ENCODE results near the gene ADAD2. TPM values are rescaled to one million over a fixed set of nuclear protein-coding genes. Genes with fewer than 3 reads are reported as not detected.
A peak's percentile ranks its signal among the peaks of the same experiment; 100 is the strongest.

Gene ADAD2
- total RNA-seq, 1 donor from 2014 or later: 0.24 TPM

DNA sequence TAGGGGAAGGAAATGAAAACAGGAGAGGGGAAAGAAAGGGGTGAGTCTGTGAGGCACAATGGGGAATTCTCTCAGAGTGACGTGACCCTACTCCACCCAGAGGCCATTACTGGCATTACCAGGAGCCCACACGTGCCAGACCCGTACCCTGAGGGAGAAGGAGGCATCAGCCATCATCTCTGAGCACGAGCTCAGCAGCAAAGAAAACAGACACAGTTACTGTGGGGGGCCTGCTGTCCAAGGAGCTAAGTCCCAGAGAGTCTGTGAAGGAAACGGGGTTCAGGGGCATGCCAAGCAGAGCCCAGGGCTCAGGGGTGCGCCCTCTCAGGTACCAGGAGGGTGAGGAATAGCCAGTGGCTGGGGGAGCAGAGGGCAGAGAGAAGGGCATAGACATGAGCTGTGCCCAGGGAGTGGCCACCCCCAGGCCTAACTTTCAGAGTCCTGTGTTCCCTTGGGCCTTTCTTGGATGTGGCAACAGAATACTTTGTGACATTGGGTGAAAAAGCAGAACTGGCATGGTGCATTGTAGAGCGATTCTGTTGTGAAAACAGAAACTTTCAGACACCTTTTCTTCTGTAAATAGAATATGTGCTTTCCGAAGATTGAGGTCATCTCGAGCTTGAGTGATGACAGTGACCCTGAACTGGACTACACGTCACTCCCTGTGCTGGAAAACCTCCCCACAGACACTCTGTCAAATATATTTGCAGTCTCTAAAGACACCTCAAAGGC is 15.4 kb upstream of the ADAD2 start:
- intact Hi-C loops (cut with DNase I): loop anchor here (5.0 kb wide), 1 partner anchor 218 kb away; no protein-coding TSS in a partner anchor

DNA sequence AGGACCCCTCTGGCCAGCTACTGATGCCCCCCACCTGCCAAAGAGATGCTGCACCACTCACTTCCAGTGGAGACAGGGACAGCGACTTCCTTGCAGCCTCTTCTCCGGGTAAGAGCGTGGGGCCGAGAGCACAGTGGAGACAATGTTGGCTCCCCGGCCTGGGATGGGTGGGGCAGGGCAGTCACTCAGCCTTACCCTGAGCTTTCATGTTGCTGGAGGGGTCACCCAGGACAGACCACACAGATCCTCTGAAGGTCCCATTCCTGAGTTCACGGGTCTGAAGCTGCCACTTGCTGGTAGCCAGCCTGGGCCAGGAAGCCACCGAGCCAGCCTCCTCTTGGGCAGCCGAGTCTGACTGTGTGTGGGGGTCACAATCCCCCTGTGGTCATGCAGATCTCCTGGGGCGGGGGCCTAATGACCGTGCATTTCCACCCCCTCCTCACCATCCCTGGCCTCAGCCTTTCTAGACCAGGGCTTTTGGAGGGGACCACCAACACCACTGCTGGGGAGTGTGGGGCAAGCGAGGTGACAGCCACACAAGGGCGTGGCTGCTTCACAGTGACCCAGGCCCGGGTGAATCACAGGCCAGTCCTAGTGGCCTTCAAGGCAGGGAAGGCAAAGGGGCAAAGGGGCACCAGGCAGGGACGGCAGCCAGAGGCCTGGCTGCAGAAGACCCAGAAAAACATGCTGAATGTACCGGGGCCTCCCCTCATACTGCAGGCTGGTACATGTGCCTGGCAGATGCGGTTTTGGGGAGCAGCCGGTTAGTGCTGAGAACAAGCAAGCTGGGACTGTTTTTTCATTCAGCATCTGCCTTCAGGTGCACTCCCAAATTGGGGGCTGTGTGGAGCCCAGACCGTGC is 14.5 kb upstream of the ADAD2 start:
- intact Hi-C loops (cut with DNase I): loop anchor here (5.0 kb wide), 1 partner anchor 219 kb away; no protein-coding TSS in a partner anchor
- DNase-seq (ENCODE audit: low spot score): peak; percentile 63

More for the DNA sequence above, 15.4 kb upstream of the ADAD2 start:
- DNase-seq (ENCODE audit: low spot score): no peak

DNA sequence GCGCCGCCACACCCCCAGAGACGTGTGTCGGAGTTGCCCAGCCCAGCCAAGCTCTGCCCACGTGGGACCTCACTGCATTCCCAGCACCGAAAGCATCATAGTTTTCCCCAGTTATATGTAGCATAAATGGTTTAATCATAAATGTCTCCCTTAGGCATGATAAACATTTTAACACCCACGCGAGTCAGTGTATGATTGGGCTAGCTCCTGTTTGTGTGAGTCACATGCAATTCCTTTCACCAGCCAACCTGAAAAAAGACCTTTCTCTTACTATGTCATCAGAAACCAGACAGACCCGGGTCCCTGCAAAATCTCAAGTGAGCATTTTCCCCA is 13.2 kb upstream of the ADAD2 start:
- intact Hi-C loops (cut with DNase I): loop anchor here (5.0 kb wide), 1 partner anchor 220 kb away; no protein-coding TSS in a partner anchor
- peak; percentile 38 for DNase-seq (ENCODE audit: low spot score)

DNA sequence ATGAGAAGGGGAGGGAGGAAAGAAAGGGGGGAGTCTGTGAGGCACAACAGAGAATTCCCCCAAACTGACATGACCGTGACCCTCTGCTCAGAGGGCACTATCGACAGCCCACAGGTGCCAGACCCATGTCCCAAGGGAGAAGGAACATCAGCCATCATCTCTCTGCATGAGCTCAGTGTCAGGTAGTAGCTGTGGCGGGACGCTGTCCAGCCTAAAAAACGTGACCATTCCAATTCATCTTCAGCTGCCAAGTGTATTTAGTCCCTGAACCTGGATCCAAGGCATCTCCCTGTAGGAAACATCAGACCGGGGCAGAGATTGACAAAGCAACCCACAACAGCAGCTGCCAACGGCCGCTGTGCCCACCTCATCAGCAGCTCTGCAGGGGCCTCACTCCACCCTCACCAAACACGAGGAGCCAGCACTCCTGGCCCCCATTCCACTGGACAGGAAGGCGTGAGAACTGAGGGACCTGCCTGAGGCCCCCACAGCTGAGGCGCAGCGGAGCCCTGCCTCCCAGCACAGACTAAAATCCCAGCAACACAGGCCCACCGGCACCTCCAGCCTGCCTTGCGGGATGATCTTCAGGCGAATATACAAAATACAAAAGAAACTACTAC is 12.7 kb upstream of the ADAD2 start:
- intact Hi-C loops (cut with DNase I): loop anchor here (5.0 kb wide), 1 partner anchor 221 kb away; no protein-coding TSS in a partner anchor
- DNase-seq (ENCODE audit: low spot score): peak; percentile 63

DNA sequence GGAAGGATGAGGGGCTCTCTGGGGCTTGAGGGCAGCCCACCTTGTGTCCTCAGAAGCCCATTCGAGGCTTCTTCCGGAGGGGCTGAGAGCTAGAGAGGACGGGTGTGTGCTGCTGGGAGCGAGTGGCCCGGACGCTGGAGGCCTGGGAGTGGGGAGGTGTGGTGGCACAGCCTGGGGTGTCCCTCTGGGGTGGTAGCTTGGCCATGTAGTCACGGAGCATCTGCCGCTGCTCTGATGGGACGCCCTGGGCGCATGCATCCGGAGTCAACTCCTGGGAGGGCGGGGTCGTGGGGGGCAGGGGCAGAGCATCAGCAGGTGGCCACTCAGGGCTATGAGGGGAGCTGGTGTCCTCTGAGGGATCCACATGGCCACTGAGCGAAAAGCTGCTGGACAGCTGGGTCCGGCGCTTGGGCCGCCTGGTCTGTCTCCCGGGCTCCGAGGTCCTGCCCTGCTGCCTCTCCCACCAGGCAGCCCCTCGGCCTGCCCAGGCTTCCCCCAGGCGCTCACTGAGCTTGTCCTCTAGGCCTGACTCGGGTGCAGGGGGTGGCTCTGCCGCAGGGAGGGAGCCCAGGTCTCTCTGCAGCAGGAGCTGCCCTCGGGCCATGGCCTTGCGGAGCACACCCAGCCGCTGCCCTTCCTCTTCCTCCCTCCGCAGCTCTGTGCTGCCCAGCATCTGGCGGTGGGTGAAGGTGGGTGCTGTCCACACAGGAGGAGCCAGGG is 11.9 kb upstream of the ADAD2 start:
- DNase-seq (ENCODE audit: low spot score): no peak
- intact Hi-C loops (cut with DNase I): loop anchor here (5.0 kb wide), 1 partner anchor 222 kb away; no protein-coding TSS in a partner anchor

DNA sequence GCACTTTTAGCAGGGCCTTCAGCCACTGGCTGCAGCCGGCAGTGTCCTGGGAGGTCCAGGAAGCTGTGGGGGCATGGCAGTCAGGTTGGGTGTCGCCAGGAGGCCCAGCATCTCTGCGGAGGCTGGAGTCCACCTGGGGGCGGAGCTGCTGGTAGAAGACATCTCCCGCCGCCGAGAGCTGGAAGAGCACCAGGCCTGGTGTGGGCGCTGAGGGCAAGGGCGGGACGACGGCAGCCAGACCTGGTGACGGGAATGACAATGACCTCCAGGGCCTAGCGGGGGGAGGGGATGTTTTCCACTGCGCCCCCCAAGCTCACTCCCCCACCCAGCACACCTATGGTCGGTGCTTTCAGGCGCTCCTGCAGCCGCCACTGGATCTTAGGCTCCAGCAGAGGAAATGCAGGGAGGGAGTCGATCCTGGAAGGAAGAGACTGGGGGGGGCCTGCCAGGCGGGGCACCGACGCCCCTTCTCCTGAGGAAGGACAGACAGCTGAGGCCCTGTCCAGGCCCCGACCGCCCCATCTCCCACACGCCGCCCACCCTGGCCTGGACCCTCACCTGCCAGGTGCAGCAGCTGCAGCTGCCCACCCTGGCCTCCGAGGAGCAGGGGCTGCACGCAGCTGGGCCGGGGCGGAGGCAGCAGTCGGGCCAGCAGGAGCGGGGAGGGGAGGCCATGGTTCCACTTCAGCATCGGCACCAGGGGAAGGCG is 11.2 kb upstream of the ADAD2 start:
- no peak for DNase-seq (ENCODE audit: low spot score)
- intact Hi-C loops (cut with DNase I): loop anchor here (5.0 to 10.0 kb wide), 4 partner anchors 32 to 305 kb away; partner anchors contain the start of genes DNAAF1 and HSDL1

GRCh38 chr16:84180519-84181140 is 10.3 kb upstream of the ADAD2 start:
- intact Hi-C loops (cut with DNase I): loop anchor here (5.0 to 10.0 kb wide), 3 partner anchors 33 to 304 kb away; partner anchors contain the start of genes DNAAF1 and HSDL1
- no peak for DNase-seq (ENCODE audit: low spot score)

DNA sequence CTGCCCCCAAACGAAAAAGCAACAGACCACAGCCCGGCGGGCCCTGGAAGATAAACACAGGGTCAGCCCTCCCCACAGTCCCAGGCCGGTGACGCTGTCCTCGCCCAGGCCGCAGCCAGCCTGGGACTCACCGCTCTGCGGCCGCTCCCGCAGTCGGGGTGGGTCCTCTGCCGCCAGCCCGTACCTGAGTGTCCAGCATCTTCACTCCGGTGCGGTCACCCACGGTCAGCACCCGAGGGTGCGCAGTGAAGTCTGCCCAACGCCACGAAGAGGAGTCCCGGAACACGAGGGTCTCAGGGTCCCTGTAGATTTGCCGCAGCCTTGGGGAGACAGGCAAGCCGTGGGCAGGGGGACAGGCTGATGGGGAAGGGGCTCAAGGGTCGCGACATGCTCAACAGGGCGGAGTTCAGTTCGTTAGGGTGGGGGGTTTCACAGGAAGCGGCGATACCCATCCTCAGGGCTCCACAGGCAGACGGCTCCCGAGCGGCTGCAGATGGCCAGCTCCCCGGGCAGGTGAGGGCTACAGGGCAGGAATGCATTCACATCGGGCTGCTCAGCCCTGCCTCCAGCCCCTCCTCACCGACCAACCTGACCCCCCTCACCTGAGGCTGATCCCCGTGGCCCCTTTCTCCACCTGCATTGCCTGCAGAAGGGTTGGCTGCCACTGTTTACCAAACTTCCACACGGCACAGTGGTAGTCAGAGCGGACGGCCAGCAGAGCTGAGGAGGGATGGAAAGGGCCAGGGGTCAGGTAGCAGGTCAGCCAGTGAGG is 9.6 kb upstream of the ADAD2 start:
- intact Hi-C loops (cut with DNase I): loop anchor here (5.0 to 10.0 kb wide), 3 partner anchors 34 to 303 kb away; partner anchors contain the start of genes DNAAF1 and HSDL1
- DNase-seq (ENCODE audit: low spot score): peak; percentile 49

DNA sequence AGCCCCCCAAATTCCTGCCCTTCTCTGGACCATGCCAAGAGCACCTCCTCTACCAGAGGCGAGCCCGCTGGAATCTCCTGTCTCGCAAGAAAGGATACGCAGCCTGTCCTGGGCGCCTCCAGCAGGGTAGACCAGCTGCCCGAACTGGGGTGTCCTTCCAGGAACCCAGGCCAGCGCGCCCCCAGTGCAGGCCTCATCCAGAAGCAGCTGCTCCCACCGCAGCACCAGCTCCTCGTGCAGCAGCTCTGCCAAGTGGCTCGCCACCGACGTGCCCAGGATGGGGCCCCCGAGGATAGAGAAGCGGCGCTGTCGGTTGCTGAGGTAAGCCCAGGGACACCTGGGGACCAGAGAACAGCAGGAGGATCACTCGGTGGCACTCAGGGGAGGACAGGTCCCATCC is 8.9 kb upstream of the ADAD2 start:
- DNase-seq (ENCODE audit: low spot score): peak; percentile 67
- intact Hi-C loops (cut with DNase I): loop anchor here (5.0 to 10.0 kb wide), 3 partner anchors 35 to 303 kb away; partner anchors contain the start of genes DNAAF1 and HSDL1

DNA sequence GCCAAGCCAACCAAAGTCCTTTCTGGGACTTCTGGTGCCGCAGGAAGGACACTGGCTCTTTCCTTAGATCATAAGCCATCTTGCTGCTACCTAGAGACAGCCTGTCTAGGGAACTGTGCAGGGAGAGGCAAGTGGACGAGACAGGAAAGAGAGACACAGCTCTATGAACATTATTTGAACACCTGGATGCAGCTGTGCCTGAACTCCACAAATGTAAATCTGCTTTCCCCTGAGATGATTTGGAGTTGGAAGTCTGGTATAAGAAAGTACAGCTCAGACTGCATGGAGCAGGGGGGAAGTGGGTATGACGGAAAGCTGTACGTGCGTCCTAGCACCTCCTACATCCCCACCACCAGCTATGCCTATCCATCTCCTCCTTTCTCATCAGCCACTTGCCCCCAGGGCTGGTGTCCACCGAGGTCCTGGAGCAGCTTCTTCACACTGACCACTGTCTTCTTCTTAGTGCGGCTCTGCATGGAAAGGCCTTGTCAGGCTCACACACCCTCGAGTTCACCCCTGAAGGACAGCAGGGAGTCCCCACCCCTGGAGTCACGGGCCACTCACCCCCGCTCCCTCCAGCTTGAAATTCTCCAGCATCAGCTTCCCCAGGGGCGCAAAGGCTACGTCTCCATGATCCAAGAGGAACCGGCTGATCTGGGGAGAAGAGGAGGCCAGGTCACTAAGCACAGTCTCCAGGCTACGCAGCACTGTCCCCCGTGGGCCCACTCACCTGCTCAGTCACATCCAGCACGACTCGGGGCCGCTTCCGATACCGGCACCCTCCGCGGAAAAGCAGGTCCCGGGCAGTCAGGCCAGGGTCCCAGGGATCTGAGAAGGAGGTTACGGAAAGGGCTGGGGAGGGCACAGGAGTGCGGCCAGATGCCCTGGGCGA is 8.0 kb upstream of the ADAD2 start:
- DNase-seq (ENCODE audit: low spot score): no peak
- intact Hi-C loops (cut with DNase I): loop anchor here (5.0 to 10.0 kb wide), 3 partner anchors 36 to 302 kb away; partner anchors contain the start of genes DNAAF1 and HSDL1

- intact Hi-C loops (cut with DNase I): loop anchor here (5.0 to 10.0 kb wide), 3 partner anchors 36 to 301 kb away; partner anchors contain the start of genes DNAAF1 and HSDL1
- DNase-seq (ENCODE audit: low spot score): no peak
These were observed 7.4 kb upstream of the ADAD2 start for GRCh38 chr16:84183572-84183875.

- no peak for DNase-seq (ENCODE audit: low spot score)
- intact Hi-C loops (cut with DNase I): loop anchor here (5.0 to 10.0 kb wide), 3 partner anchors 37 to 301 kb away; partner anchors contain the start of genes DNAAF1 and HSDL1
These were observed 6.9 kb upstream of the ADAD2 start for GRCh38 chr16:84183911-84184591.

DNA sequence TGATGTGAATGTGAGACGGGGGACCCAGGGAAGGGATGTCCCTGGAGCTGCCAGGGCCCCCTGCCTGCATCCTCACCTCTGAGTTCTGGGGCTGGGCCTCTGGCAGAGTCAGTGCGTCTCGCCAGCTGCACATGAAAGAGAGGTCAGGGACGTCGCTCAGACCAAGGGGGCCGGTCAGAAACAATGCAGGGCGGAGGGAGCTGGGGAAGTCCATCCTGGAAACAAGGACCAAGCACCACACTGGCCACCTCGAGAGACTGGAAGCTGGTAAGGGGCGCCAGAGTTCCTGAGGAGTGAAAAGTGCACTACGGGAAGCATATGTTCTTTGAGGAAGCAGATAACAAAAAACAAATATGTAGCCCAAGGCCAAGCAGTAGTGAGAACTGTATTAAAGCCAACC is 6.2 kb upstream of the ADAD2 start:
- no peak for DNase-seq (ENCODE audit: low spot score)
- intact Hi-C loops (cut with DNase I): loop anchor here (5.0 to 10.0 kb wide), 4 partner anchors 37 to 300 kb away; partner anchors contain the start of genes DNAAF1, HSDL1 and NECAB2

DNA sequence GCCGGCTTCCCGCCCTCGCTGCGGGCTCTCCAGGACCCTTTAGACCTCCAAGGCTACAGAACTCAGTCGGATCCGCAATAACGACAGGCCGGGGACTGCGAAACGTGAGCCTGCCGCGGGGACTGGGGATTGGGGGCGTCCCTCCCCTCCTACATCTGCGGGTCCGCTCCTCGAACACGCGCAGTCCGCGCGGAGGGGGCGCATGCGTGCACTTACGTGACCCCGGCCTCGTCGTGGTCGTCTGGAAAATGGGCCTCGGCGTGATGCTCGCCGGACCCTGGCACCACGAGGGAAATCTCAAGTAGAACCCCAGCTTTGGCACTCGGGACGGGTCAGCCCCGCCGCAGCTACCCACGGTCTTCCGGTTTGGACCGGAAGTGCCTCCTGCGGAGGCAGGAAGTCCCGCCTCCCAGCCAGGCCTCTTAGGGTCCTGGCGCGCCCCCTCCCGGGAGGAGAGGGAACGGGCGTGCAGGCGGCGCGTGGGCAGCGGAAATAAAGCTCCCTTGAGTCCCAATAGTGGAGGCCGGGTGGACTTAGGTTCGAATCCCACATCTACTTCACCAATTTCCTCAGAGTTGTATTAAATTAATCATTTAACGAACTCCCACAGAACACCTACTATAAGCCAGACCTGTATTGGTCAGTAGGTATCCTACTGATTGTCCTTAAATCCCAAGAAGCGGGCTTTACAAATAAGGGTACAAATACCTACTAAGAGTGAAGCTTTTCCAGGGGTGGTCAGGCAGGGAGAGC is 4.1 kb upstream of the ADAD2 start, which contains the start of gene TAF1C:
TSS of gene TAF1C (minus strand) at position 373 of the 753 bp plus-strand sequence. CDS start 2,069 bp downstream, outside the sequence.
- intact Hi-C loops (cut with DNase I): loop anchor here (2.0 to 10.0 kb wide), 3 partner anchors 100 to 298 kb away; partner anchors contain the start of gene NECAB2
- peak; percentile 95 for DNase-seq (ENCODE audit: low spot score)

- intact Hi-C loops (cut with DNase I): no loop called here
- no peak for DNase-seq (ENCODE audit: low spot score)
These were observed 509 bp downstream of the ADAD2 start for GRCh38 chr16:84191466-84191865.
